Measurements from ENCODE around the gene STK11IP. TPM values are rescaled to one million over a fixed set of nuclear protein-coding genes. Genes with fewer than 3 reads are reported as not detected.

Gene STK11IP
- total RNA-seq, 1 experiment from 2014 or later, result 35.6 TPM

GRCh38 chr2:219628986-219629901 lies 31.6 kb downstream of the STK11IP start:
- Histone ChIP-seq H3K4me1 (ENCODE audit: insufficient read depth, low read length, poor library complexity, severe bottlenecking) (no peaks in the 10 kb centered on the region), H3K36me3 (ENCODE audit: insufficient read depth, low read length, poor library complexity, severe bottlenecking) (no peaks in the 10 kb centered on the region), H3K27me3 (replicated peaks; ENCODE audit: insufficient read depth, low read depth, low read length, poor library complexity) (peaks cover 2% of the 10 kb centered on the region), H3K27ac (ENCODE audit: low read depth, low read length, poor library complexity, severe bottlenecking) (no peak overlapping the region), H3K4me3 (ENCODE audit: low read depth, low read length, poor library complexity, severe bottlenecking) (no peak overlapping the region), H3K9me3 (ENCODE audit: low read depth, low read length, poor library complexity, severe bottlenecking) (no peaks in the 10 kb centered on the region)
- DNase-seq (ENCODE audit: low spot score), result no peak
- intact Hi-C loops (cut with micrococcal nuclease; ENCODE audit: unreplicated experiment), result no loop called here
- no TSS peak for BruUV-seq (replicated peaks)
- ChIA-PET CTCF (interaction anchor here (0.6 kb wide), 1 partner anchor 15 kb away, joined by 4 read pairs; no protein-coding TSS in a partner anchor), POLR2A (ENCODE audit: low non-redundant PET) (no interaction called here)
- TF ChIP-seq CTCF (conservative IDR thresholded peaks at IDR 0.05; ENCODE audit: low read depth, low read length), result no peak
- TF ChIP-seq EZH2 (IDR thresholded peaks at IDR 0.05; ENCODE audit: borderline replicate concordance, low read depth, low read length, poor library complexity, severe bottlenecking), result no peak

DNA sequence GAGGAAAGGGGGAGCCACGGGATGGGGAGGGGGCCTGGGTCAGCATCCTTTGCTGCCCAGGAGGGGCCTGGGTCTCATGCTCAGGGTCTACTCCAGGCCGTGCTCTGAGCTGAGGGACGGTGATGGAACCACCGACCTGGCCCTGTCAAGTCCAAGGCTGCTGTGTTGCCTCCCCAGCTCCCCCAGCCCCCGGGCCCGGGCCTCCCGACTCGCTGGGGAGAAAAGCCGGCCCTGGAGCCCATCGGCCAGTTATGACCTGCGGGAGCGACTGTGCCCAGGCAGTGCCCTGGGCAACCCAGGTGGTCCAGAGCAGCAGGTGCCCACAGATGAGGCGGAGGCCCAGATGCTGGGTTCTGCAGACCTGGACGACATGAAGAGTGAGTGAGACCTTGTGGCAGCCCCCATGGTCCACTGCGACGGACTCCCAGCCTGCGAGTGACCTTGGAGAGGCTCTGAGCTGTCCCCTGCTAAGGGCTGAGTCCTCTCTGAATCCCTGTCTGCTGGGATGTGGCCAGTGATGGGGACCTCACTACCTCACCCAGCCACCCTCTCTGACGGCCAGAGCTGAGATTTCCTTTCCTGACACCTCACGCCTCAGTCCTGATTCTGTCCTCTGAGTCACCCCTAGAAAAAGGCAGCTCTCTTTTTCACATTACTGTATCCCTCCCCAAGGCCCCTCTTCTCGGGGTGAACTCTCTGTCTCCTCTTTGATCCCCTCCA lies 32.5 kb downstream of the STK11IP start:
- no peak overlapping the region for H3K27ac ChIP-seq (ENCODE audit: low read depth, low read length, poor library complexity, severe bottlenecking)
- H3K4me1 ChIP-seq (ENCODE audit: insufficient read depth, low read length, poor library complexity, severe bottlenecking), result no peaks in the 10 kb centered on the region
- intact Hi-C loops (cut with micrococcal nuclease; ENCODE audit: unreplicated experiment), result no loop called here
- H3K9me3 ChIP-seq (ENCODE audit: low read depth, low read length, poor library complexity, severe bottlenecking), result no peaks in the 10 kb centered on the region
- ChIA-PET POLR2A (ENCODE audit: low non-redundant PET) (no interaction called here), CTCF (interaction anchor here (0.6 kb wide), 1 partner anchor 14 kb away, joined by 4 read pairs; no protein-coding TSS in a partner anchor)
- TF ChIP-seq EZH2 (IDR thresholded peaks at IDR 0.05; ENCODE audit: borderline replicate concordance, low read depth, low read length, poor library complexity, severe bottlenecking) (no peak), CTCF (conservative IDR thresholded peaks at IDR 0.05; ENCODE audit: low read depth, low read length) (no peak)
- DNase-seq (ENCODE audit: low spot score), result no peak
- no peak overlapping the region for H3K4me3 ChIP-seq (ENCODE audit: low read depth, low read length, poor library complexity, severe bottlenecking)
- no peaks in the 10 kb centered on the region for H3K36me3 ChIP-seq (ENCODE audit: insufficient read depth, low read length, poor library complexity, severe bottlenecking)
- peaks cover 2% of the 10 kb centered on the region for H3K27me3 ChIP-seq (replicated peaks; ENCODE audit: insufficient read depth, low read depth, low read length, poor library complexity)
- BruUV-seq (replicated peaks), result no TSS peak

- H3K27ac ChIP-seq (ENCODE audit: low read depth, low read length, poor library complexity, severe bottlenecking), result no peak overlapping the region
- ChIA-PET POLR2A (ENCODE audit: low non-redundant PET) (no interaction called here), CTCF (no interaction called here)
- no peak for TF ChIP-seq EZH2 (IDR thresholded peaks at IDR 0.05; ENCODE audit: borderline replicate concordance, low read depth, low read length, poor library complexity, severe bottlenecking)
- BruUV-seq (replicated peaks), result no TSS peak
- intact Hi-C loops (cut with micrococcal nuclease; ENCODE audit: unreplicated experiment), result no loop called here
- H3K4me3 ChIP-seq (ENCODE audit: low read depth, low read length, poor library complexity, severe bottlenecking), result no peak overlapping the region
- no peaks in the 10 kb centered on the region for H3K36me3 ChIP-seq (ENCODE audit: insufficient read depth, low read length, poor library complexity, severe bottlenecking)
- no peaks in the 10 kb centered on the region for H3K9me3 ChIP-seq (ENCODE audit: low read depth, low read length, poor library complexity, severe bottlenecking)
- H3K4me1 ChIP-seq (ENCODE audit: insufficient read depth, low read length, poor library complexity, severe bottlenecking), result no peaks in the 10 kb centered on the region
- DNase-seq (ENCODE audit: low spot score), result peak; percentile 26
- peaks cover 2% of the 10 kb centered on the region for H3K27me3 ChIP-seq (replicated peaks; ENCODE audit: insufficient read depth, low read depth, low read length, poor library complexity)
Observed at GRCh38 chr2:219630770-219631405, 33.2 kb downstream of the STK11IP start.
